H9 (cell line): ENCODE measurements around the gene UBXN7. TPM values are rescaled to one million over a fixed set of nuclear protein-coding genes. Genes with fewer than 3 reads are reported as not detected.

ENCODE experiments used
- DNase-seq: peaks from one replicate; pipeline ENCODE4 v3.0.0-alpha.2; 2017
- H2AFZ ChIP-seq: one replicate; pipeline ENCODE4 v1.6.1; 2013; ENCODE audit warnings: mild to moderate bottlenecking, low read length, control low read depth, moderate library complexity
- H2AK5ac ChIP-seq: 2 replicates; pipeline ENCODE4 v1.6.1; 2013; ENCODE audit warnings: low read length, control low read depth, mixed read lengths; ENCODE audit not compliant: insufficient read length
- H2BK120ac ChIP-seq: one replicate; pipeline ENCODE4 v1.6.1; 2013; ENCODE audit warnings: low read depth, mild to moderate bottlenecking, low read length, control low read depth, inconsistent platforms; ENCODE audit not compliant: poor library complexity, severe bottlenecking
- H2BK12ac ChIP-seq: 2 replicates; pipeline ENCODE4 v1.6.1; 2013; ENCODE audit warnings: low read length, control low read depth, mixed read lengths, low read depth; ENCODE audit not compliant: insufficient read length
- H2BK15ac ChIP-seq: 2 replicates; pipeline ENCODE4 v1.6.1; 2013; ENCODE audit warnings: low read depth, low read length, control low read depth
- H2BK20ac ChIP-seq: one replicate; pipeline ENCODE4 v1.6.1; 2013; ENCODE audit warnings: low read depth, mild to moderate bottlenecking, low read length, control low read depth, inconsistent platforms; ENCODE audit not compliant: poor library complexity, severe bottlenecking
- H2BK5ac ChIP-seq: 2 replicates; pipeline ENCODE4 v1.6.1; 2013; ENCODE audit warnings: low read length, control low read depth, mixed read lengths; ENCODE audit not compliant: insufficient read length
- H3K14ac ChIP-seq: 2 replicates; pipeline ENCODE4 v1.6.1; 2013; ENCODE audit warnings: low read length, control low read depth; ENCODE audit not compliant: insufficient read depth
- H3K18ac ChIP-seq: 2 replicates; pipeline ENCODE4 v1.6.1; 2013; ENCODE audit warnings: low read depth, mild to moderate bottlenecking, mixed read lengths, low read length, control low read depth; ENCODE audit not compliant: insufficient read length
- H3K23ac ChIP-seq: 2 replicates; pipeline ENCODE4 v1.6.1; 2013; ENCODE audit warnings: low read length, control low read depth, mixed read lengths, low read depth; ENCODE audit not compliant: insufficient read length
- H3K23me2 ChIP-seq: 2 replicates; pipeline ENCODE4 v1.6.1; 2013; ENCODE audit warnings: low read depth, mild to moderate bottlenecking, mixed read lengths, low read length, control low read depth; ENCODE audit not compliant: insufficient read length, poor library complexity, severe bottlenecking
- H3K27ac ChIP-seq: 2 replicates; pipeline ENCODE4 v1.5.1; 2013; ENCODE audit warnings: low read length, control low read depth, mixed read lengths, low read depth; ENCODE audit not compliant: insufficient read length
- H3K27me3 ChIP-seq: 2 replicates; pipeline ENCODE4 v1.6.1; 2013; ENCODE audit warnings: low read length, control low read depth, inconsistent platforms; ENCODE audit not compliant: insufficient read depth
- H3K4ac ChIP-seq: 2 replicates; pipeline ENCODE4 v1.6.1; 2013; ENCODE audit warnings: low read depth, mild to moderate bottlenecking, control low read depth, inconsistent platforms, low read length, moderate library complexity
- H3K4me1 ChIP-seq: 2 replicates; pipeline ENCODE4 v1.6.1; 2013; ENCODE audit warnings: low read length, control low read depth, inconsistent platforms; ENCODE audit not compliant: insufficient read depth
- H3K4me2 ChIP-seq: 2 replicates; pipeline ENCODE4 v1.6.1; 2013; ENCODE audit warnings: low read length, control low read depth, mixed read lengths; ENCODE audit not compliant: insufficient read length, insufficient read depth
- H3K56ac ChIP-seq: 2 replicates; pipeline ENCODE4 v1.6.1; 2013; ENCODE audit warnings: low read depth, mild to moderate bottlenecking, mixed read lengths, low read length, control low read depth; ENCODE audit not compliant: insufficient read length
- H3K79me1 ChIP-seq: 2 replicates; pipeline ENCODE4 v1.6.1; 2013; ENCODE audit warnings: low read depth, mild to moderate bottlenecking, moderate library complexity, low read length, control low read depth, inconsistent platforms; ENCODE audit not compliant: insufficient read depth, poor library complexity, severe bottlenecking
- H3K79me2 ChIP-seq: 2 replicates; pipeline ENCODE4 v1.6.1; 2013; ENCODE audit warnings: low read length, control low read depth, inconsistent platforms; ENCODE audit not compliant: insufficient read depth
- H3K9ac ChIP-seq: 2 replicates; pipeline ENCODE4 v1.6.1; 2013; ENCODE audit warnings: low read length, control low read depth, mixed read lengths; ENCODE audit not compliant: insufficient read length; ENCODE audit errors: extremely low read depth
- H3K9me3 ChIP-seq: one replicate; pipeline ENCODE4 v1.6.1; 2013; ENCODE audit warnings: low read depth, low read length, inconsistent platforms; ENCODE audit not compliant: control insufficient read depth
- H3T11ph ChIP-seq: one replicate; pipeline ENCODE4 v1.6.1; 2013; ENCODE audit warnings: mild to moderate bottlenecking, low read length, control low read depth, inconsistent platforms
- H4K20me1 ChIP-seq: one replicate; pipeline ENCODE4 v1.6.1; 2013; ENCODE audit not compliant: control insufficient read depth, insufficient read length, insufficient read depth
- H4K5ac ChIP-seq: 2 replicates; pipeline ENCODE4 v1.6.1; 2013; ENCODE audit warnings: low read depth, mild to moderate bottlenecking, mixed read lengths, low read length, control low read depth; ENCODE audit not compliant: insufficient read length
- H4K8ac ChIP-seq: replicated peaks from 2 replicates; pipeline ENCODE4 v1.6.1; 2013; ENCODE audit warnings: low read length, control low read depth, mixed read lengths, low read depth; ENCODE audit not compliant: insufficient read length
- H4K91ac ChIP-seq: 2 replicates; pipeline ENCODE4 v1.6.1; 2013; ENCODE audit warnings: low read depth, mild to moderate bottlenecking, moderate library complexity, mixed read lengths, low read length, control low read depth; ENCODE audit not compliant: insufficient read length
- H3K27ac Mint-ChIP-seq, 3 experiments: 2 replicates in 2 of 3; 3 replicates in 1 of 3; pipeline ENCODE4 v1.8.0; 2020 to 2021; ENCODE audit warnings: mixed read lengths in 3 of 3, mild to moderate bottlenecking in 1 of 3, moderate library complexity in 1 of 3
- H3K27me3 Mint-ChIP-seq: 2 replicates; pipeline ENCODE4 v1.8.0; 2021; ENCODE audit warnings: low read depth, mild to moderate bottlenecking, moderate library complexity, mixed read lengths
- H3K36me3 Mint-ChIP-seq, 3 experiments: 2 replicates in 2 of 3; 3 replicates in 1 of 3; pipeline ENCODE4 v1.8.0; 2020 to 2021; ENCODE audit warnings: low read depth in 3 of 3, mixed read lengths in 3 of 3; ENCODE audit not compliant: insufficient read depth in 1 of 3
- H3K4me1 Mint-ChIP-seq, 2 experiments: 2 replicates each; pipeline ENCODE4 v1.8.0; 2020; ENCODE audit warnings: mixed read lengths in 2 of 2
- H3K4me3 Mint-ChIP-seq, 2 experiments: 2 replicates in 1 of 2; 3 replicates in 1 of 2; pipeline ENCODE4 v1.8.0; 2020 to 2021; ENCODE audit warnings: mild to moderate bottlenecking in 2 of 2, mixed read lengths in 2 of 2, moderate library complexity in 1 of 2
- H3K9me3 Mint-ChIP-seq, 2 experiments: 2 replicates in 1 of 2; 3 replicates in 1 of 2; pipeline ENCODE4 v1.8.0; 2020; ENCODE audit warnings: mild to moderate bottlenecking in 2 of 2, mixed read lengths in 2 of 2, moderate library complexity in 1 of 2
- CTCF ChIP-seq: fragments of 200-600 bp; sonication (generic); conservative IDR thresholded peaks from 3 replicates; pipeline ENCODE4 v1.8.0; 2021; ENCODE audit warnings: antibody characterized with exemption, mild to moderate bottlenecking
- WGBS: extraction: QIAGEN DNeasy Blood & Tissue Kit; methylation state at CpG from one replicate; pipeline ENCODE4 v1.1.7; 2013; ENCODE audit warnings: missing lambda C conversion rate, low lambda C conversion rate, mixed read lengths; ENCODE audit not compliant: insufficient read length; ENCODE audit errors: extremely low coverage; 5-methylcytosine and 5-hydroxymethylcytosine counted together
- total RNA-seq: library from RNA; stranded (reverse); gene quantifications from 2 replicates; pipeline ENCODE4 v1.2.1, GENCODE V29; 2021

Gene UBXN7
- total RNA-seq, 1 experiment from 2014 or later: 110 TPM

GRCh38 chr3:196378146-196378841, 53.9 kb downstream of the UBXN7 start:
- H3K9me3 ChIP-seq: no peaks in the 10 kb centered on the region
- Mint-ChIP-seq H3K27me3 (no peaks in the 10 kb centered on the region), H3K4me1 (peaks cover 10 to 16% of the 10 kb centered on the region in 2 experiments), H3K9me3 (peaks cover 3 to 7% of the 10 kb centered on the region in 2 experiments; a peak in 4 of 5 replicates), H3K27ac (no peak overlapping the region; a peak in 1 of 7 replicates), H3K4me3 (no peak overlapping the region), H3K36me3 (peaks cover 42 to 54% (median 47%) of the 10 kb centered on the region in 3 experiments)
- DNase-seq: no peak
- H2BK15ac ChIP-seq: no peak overlapping the region
- no peaks in the 10 kb centered on the region for H4K20me1 ChIP-seq
- H3K4me1 ChIP-seq: no peaks in the 10 kb centered on the region; the same call in 1 of the 2 replicates
- H2BK20ac ChIP-seq: no peak overlapping the region
- no peaks in the 10 kb centered on the region for H3K27me3 ChIP-seq
- H3K23me2 ChIP-seq: no peaks in the 10 kb centered on the region
- H3K4me2 ChIP-seq: no peak overlapping the region
- peaks cover 2% of the 10 kb centered on the region for H3K79me1 ChIP-seq
- TF ChIP-seq CTCF: no peak
- no peak overlapping the region for H2AK5ac ChIP-seq
- no peak overlapping the region for H3K27ac ChIP-seq
- no CpG with 5 or more reads among the region's 3 CpGs for WGBS
- H4K91ac ChIP-seq: no peak overlapping the region
- H3T11ph ChIP-seq: no peak overlapping the region
- H2AFZ ChIP-seq: no peak overlapping the region
- H3K9ac ChIP-seq: no peak overlapping the region
- H3K18ac ChIP-seq: no peak overlapping the region
- H2BK120ac ChIP-seq: no peak overlapping the region
- H3K23ac ChIP-seq: no peak overlapping the region
- H2BK5ac ChIP-seq: no peak overlapping the region
- no peak overlapping the region for H3K14ac ChIP-seq
- H4K5ac ChIP-seq: no peak overlapping the region
- no peaks in the 10 kb centered on the region for H3K79me2 ChIP-seq
- H3K4ac ChIP-seq: no peak overlapping the region
- no peak overlapping the region for H4K8ac ChIP-seq
- H3K56ac ChIP-seq: no peak overlapping the region
- H2BK12ac ChIP-seq: no peak overlapping the region
